ENCODE data around the gene AHI1. TPM values are rescaled to one million over a fixed set of nuclear protein-coding genes. Genes with fewer than 3 reads are reported as not detected.

Gene AHI1
- total RNA-seq, 4 donors from 2014 or later = 17.3 to 50.4 (median 24.5) TPM

DNA sequence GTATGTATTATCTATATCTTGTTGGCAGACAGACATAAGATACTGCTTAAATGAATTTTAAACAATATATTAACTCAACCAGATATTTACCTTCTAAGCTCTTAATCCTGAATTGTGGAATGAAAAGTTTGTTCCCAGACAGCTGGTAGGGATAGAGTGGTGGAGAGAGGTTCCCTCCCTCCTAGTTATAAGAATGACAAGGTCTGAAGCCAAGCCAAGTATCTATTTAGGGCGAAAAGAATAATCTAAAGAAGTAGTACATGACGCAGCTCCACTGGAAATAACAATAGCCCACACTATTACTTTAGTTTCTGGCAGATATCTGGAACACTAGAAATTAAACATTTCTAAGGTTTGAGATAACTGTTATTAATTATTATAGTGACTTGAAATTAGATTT is 104.3 kb downstream of the AHI1 start:
- TF ChIP-seq, protein P1, sequence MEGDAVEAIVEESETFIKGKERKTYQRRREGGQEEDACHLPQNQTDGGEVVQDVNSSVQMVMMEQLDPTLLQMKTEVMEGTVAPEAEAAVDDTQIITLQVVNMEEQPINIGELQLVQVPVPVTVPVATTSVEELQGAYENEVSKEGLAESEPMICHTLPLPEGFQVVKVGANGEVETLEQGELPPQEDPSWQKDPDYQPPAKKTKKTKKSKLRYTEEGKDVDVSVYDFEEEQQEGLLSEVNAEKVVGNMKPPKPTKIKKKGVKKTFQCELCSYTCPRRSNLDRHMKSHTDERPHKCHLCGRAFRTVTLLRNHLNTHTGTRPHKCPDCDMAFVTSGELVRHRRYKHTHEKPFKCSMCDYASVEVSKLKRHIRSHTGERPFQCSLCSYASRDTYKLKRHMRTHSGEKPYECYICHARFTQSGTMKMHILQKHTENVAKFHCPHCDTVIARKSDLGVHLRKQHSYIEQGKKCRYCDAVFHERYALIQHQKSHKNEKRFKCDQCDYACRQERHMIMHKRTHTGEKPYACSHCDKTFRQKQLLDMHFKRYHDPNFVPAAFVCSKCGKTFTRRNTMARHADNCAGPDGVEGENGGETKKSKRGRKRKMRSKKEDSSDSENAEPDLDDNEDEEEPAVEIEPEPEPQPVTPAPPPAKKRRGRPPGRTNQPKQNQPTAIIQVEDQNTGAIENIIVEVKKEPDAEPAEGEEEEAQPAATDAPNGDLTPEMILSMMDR (IDR thresholded peaks at IDR 0.05; ENCODE audit: low read depth) = no peak

DNA sequence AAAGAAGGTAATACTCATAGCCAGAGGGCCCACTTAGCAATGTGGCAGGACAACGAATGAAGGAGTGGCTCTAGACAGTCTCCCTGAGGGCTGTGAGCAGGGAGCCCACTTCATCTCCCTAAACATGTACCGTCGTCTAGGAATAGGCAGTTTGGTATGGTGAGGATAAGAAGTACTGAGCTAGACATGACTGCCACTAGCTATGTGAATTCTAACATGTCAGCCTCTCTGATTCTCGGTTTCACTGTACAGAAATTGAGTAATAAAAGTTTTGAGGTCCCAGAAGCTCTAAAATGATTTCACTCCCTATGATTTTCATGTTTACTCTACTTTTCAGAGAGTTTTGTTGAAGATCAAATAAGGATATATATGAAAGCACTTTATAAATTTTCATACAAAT is 107.1 kb downstream of the AHI1 start:
- TF ChIP-seq, protein P1 (IDR thresholded peaks at IDR 0.05; ENCODE audit: low read depth) = no peak

DNA sequence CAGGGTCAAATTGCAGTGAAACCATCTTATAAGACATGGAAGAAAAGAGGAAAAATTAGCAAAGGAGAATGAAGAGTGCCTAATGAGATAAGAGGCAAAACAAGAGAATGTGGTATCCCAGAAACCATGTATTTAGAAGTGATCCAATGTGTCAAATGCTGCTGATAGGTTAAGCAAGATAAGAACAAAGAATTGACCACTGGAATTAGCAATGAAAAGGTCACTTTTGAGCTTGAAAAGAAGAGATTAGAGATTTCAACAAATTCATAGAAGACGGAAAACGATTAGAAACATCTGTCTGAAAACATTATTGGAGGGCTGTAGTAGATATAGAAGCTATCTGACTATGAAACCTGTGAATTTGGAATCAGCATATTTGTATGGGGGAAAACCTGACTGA is 112.2 kb downstream of the AHI1 start:
- TF ChIP-seq, protein P1 (IDR thresholded peaks at IDR 0.05; ENCODE audit: low read depth) = no peak

DNA sequence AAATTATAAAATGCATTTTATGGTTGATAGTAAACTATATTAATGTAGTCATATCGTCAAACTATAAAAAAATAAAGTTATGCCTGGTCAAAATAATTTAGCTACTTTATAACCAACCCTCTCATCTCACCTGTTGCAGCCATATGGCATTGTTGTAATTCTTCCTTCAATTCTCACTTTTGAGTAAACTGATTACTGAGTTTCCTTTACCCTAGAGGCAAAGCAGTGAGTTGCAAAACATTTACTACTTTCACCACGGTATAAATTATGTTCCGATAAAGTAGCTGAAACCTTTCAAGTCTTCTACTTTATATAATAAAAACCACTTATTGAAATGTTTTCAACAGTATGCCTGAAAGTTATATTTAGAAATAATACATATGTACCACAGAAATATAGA is 113.8 kb downstream of the AHI1 start:
- TF ChIP-seq, protein P1 (IDR thresholded peaks at IDR 0.05; ENCODE audit: low read depth) = no peak

DNA sequence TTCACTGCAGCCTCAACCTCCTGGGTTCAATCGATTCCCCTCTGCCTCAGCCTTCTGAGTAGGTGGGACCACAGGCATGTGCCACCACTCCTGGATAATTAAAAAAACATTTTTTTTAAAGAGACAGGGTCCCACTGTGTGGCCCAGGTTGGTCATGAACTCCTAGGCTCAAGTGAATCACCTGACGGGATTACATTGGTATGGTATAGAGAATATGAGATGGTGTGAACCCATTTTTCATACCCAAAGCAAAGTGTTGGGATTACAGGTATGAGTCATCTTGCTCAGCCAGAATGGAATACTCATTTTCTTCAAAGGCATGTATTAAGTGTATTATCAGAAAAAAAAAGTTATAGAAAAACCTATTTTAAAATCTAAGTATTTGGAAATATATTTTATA is 114.2 kb downstream of the AHI1 start:
- TF ChIP-seq, protein P1 (IDR thresholded peaks at IDR 0.05; ENCODE audit: low read depth) = no peak

DNA sequence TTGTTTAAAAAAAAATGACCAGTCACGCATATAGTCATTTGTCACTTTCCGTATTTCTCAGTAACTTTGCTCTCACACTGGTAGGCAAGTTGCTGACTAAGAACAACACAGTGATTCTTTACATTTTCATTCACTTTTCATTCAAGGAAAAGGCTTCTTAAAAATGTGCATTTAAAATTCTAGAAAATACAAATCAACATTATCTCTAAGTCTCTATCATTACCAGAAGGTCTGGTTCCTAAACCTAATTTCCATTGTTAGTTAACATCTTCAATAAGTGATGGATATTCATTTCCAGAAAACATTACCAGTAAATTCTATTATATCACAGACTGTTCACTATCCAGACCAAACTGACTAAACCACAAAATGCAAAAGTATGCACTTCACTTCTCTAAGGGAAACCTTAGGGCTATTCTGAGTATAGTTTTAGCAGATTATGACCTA is 115.3 kb downstream of the AHI1 start:
- TF ChIP-seq, protein P1 (IDR thresholded peaks at IDR 0.05; ENCODE audit: low read depth) = no peak

DNA sequence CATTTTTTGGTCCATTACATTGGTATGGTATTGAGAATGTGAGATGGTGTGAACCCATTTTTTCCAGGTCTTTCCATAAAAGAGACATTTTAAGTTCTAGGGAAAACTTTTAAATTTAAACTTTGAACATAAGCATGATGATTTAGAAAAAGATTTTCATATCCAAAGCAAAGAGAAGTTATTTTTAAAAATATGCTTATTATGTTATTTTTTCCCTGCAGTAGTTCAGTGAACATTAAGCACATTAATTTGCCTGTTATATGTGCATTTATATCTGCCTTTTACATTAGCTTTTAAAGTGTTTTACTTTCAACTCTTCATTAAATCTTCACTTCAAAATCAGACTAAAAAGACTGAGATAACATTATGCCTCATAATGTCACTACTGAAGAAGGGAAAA is 116.7 kb downstream of the AHI1 start:
- TF ChIP-seq, protein P1 (IDR thresholded peaks at IDR 0.05; ENCODE audit: low read depth) = no peak
